GM12872 (cell line): ENCODE data around the gene MMS19.

Source experiments
- TF ChIP-seq, protein P1 (sequence below): IDR thresholded peaks from 3 replicates; pipeline ENCODE4 v1.5.1; 2011; ENCODE audit warnings: low read depth, mild to moderate bottlenecking, low read length, moderate library complexity; ENCODE audit not compliant: insufficient read depth

MMS19 gene

GRCh38 chr10:97498076-97498840 lies at the start of gene MMS19:
TSS of gene MMS19 (minus strand) at chr10:97498422. CDS start at chr10:97498384, 38 bp downstream.
- TF ChIP-seq, protein P1, sequence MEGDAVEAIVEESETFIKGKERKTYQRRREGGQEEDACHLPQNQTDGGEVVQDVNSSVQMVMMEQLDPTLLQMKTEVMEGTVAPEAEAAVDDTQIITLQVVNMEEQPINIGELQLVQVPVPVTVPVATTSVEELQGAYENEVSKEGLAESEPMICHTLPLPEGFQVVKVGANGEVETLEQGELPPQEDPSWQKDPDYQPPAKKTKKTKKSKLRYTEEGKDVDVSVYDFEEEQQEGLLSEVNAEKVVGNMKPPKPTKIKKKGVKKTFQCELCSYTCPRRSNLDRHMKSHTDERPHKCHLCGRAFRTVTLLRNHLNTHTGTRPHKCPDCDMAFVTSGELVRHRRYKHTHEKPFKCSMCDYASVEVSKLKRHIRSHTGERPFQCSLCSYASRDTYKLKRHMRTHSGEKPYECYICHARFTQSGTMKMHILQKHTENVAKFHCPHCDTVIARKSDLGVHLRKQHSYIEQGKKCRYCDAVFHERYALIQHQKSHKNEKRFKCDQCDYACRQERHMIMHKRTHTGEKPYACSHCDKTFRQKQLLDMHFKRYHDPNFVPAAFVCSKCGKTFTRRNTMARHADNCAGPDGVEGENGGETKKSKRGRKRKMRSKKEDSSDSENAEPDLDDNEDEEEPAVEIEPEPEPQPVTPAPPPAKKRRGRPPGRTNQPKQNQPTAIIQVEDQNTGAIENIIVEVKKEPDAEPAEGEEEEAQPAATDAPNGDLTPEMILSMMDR: no peak

- TF ChIP-seq, protein P1: no peak
Observed at GRCh38 chr10:97547962-97548361, 49.7 kb upstream of the MMS19 start.

GRCh38 chr10:97547271-97547600 lies 49.0 kb upstream of the MMS19 start:
- TF ChIP-seq, protein P1: no peak

- TF ChIP-seq, protein P1: no peak
Observed at GRCh38 chr10:97546456-97547270, 48.4 kb upstream of the MMS19 start.

- TF ChIP-seq, protein P1: no peak
Observed at GRCh38 chr10:97543025-97543546, 44.9 kb upstream of the MMS19 start.

DNA sequence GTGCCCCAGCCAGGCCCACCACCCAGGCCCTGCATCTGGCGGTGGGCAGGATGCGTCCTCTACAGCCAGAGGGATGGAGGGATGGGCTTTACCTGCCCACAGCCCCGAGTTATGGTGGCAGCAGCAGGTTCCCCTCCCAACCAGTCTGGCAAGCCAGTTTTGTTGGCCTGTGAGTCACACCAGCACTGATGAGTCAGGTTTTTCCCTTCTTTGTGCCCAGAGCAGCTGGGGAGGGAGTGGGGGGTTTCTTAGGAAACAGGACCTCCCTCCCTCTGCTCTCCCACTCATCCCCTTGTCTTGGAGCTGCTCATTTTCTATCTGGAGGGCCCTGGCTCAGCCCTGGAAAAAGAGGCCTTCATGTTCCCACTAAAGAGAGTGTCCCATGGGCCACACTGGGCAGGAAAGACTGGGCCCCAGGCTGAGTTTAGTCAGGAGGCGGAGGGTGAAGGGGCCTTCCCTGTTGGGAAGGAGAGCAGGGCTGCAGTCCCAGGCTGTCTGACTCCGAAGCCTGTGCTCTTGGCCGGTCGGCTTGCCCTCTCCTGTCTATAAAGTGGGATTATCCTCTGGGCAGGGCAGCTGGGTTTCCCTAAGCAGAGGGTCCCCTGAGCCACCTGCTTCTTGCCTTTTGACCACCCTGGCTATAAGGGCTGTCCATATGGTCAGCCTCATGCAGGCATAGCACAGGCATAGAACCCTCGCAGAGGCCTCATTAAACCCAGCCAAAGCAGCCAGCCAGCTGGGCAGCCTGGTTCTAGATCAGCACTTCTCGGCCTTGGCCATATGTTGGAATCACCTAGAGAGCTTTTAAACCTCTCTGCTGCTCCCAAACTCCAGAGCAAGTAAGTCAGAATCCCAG lies 44.2 kb upstream of the MMS19 start:
- TF ChIP-seq, protein P1: no peak
